Calu3 (cell line): ENCODE results near the gene SUMO2. TPM values are rescaled to one million over a fixed set of nuclear protein-coding genes. Genes with fewer than 3 reads are reported as not detected.

ENCODE experiments used
- BruUV-seq: library from RNA; stranded (reverse); fragments of 400-500 nt; replicated peaks from 2 replicates; lab custom pipeline; 2021; lab: Mats Ljungman, UMichigan
- CTCF ChIA-PET: fragments of 300-600 bp; sonication (Branson Sonifier 250); formaldehyde crosslinking; loops from one replicate; lab custom pipeline; 2022; ENCODE audit warnings: antibody characterized with exemption; lab: Charles Lee
- DNase-seq: peaks from one replicate; pipeline ENCODE4 v3.0.0; 2022
- H3K27ac Mint-ChIP-seq: one replicate; pipeline ENCODE4 v1.8.0; 2022; ENCODE audit warnings: mixed read lengths; ENCODE audit not compliant: unreplicated experiment
- H3K27me3 Mint-ChIP-seq: one replicate; pipeline ENCODE4 v1.8.0; 2022; ENCODE audit warnings: mixed read lengths; ENCODE audit not compliant: unreplicated experiment
- H3K36me3 Mint-ChIP-seq: one replicate; pipeline ENCODE4 v1.8.0; 2022; ENCODE audit warnings: mild to moderate bottlenecking, moderate library complexity, mixed read lengths; ENCODE audit not compliant: insufficient read depth, unreplicated experiment
- H3K4me1 Mint-ChIP-seq: one replicate; pipeline ENCODE4 v1.8.0; 2022; ENCODE audit warnings: mild to moderate bottlenecking, low read depth, mixed read lengths; ENCODE audit not compliant: unreplicated experiment
- H3K4me3 Mint-ChIP-seq: one replicate; pipeline ENCODE4 v1.8.0; 2022; ENCODE audit warnings: mild to moderate bottlenecking, low read depth, moderate library complexity, mixed read lengths; ENCODE audit not compliant: unreplicated experiment
- H3K9me3 Mint-ChIP-seq: one replicate; pipeline ENCODE4 v1.8.0; 2022; ENCODE audit warnings: low read depth, mixed read lengths; ENCODE audit not compliant: unreplicated experiment
- intact Hi-C: fragments of 100-400 bp; cut with micrococcal nuclease; formaldehyde crosslinking; loops from one replicate; pipeline ENCODE4 v1.10.0; 2022; ENCODE audit not compliant: unreplicated experiment
- total RNA-seq: library from RNA; stranded (reverse); gene quantifications from 2 replicates; pipeline ENCODE4 v1.2.3, GENCODE V29; 2022
- TF ChIP-seq, protein P1 (sequence below): fragments of 200-600 bp; IDR thresholded peaks from one replicate; pipeline ENCODE4 v1.8.0; 2022; ENCODE audit warnings: antibody characterized with exemption; ENCODE audit not compliant: unreplicated experiment

The SUMO2 gene
- total RNA-seq, 1 experiment from 2014 or later: 429 TPM

DNA sequence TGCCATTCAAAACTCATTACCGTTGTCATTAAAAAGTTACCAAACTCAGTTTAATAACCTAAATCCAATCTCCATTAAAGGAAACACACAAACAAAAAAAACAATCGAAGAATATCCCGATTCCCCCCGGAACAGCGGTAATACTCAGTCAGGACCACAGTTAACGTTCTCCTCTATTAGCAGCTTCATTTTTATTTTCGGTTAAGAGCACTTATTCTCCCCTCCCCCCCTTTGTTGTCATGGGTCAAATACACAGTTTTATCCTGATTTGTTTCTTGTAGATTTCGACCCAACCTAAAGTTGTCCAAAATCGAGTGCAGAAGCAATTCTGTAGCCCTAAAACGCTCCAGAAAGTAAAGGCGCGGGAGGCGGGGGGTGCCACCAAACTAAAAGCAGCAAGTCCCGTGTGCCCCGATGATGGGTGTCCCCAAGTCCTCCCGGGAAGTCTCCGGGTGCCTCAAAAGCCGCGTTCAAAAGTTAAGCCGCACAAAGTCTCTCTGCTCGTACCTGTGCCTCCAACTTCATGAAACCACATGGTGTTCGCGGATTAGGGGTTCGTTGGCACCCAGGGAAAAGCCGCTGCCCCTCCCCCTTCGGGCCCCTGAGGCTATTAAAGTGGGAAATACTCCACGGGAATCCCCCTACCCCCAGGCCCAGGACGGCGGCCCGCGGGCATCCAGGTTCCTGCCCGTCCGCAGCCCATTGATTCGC lies 996 bp downstream of the SUMO2 start:
- CTCF ChIA-PET: interaction anchor here (0.7 kb wide), 1 partner anchor 29 kb away, joined by 3 read pairs; no protein-coding TSS in a partner anchor
- H3K36me3 Mint-ChIP-seq: peaks cover 79% of the 10 kb centered on the region
- H3K4me3 Mint-ChIP-seq: peak overlapping the region; percentile 76
- no peaks in the 10 kb centered on the region for H3K27me3 Mint-ChIP-seq
- TF ChIP-seq, protein P1, sequence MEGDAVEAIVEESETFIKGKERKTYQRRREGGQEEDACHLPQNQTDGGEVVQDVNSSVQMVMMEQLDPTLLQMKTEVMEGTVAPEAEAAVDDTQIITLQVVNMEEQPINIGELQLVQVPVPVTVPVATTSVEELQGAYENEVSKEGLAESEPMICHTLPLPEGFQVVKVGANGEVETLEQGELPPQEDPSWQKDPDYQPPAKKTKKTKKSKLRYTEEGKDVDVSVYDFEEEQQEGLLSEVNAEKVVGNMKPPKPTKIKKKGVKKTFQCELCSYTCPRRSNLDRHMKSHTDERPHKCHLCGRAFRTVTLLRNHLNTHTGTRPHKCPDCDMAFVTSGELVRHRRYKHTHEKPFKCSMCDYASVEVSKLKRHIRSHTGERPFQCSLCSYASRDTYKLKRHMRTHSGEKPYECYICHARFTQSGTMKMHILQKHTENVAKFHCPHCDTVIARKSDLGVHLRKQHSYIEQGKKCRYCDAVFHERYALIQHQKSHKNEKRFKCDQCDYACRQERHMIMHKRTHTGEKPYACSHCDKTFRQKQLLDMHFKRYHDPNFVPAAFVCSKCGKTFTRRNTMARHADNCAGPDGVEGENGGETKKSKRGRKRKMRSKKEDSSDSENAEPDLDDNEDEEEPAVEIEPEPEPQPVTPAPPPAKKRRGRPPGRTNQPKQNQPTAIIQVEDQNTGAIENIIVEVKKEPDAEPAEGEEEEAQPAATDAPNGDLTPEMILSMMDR: no peak
- DNase-seq: peak; percentile 26
- H3K4me1 Mint-ChIP-seq: peaks cover 17% of the 10 kb centered on the region
- peak overlapping the region; percentile 22 for H3K27ac Mint-ChIP-seq
- intact Hi-C loops: no loop called here
- peaks cover 5% of the 10 kb centered on the region for H3K9me3 Mint-ChIP-seq
- BruUV-seq: TSS peak; percentile 43

DNA sequence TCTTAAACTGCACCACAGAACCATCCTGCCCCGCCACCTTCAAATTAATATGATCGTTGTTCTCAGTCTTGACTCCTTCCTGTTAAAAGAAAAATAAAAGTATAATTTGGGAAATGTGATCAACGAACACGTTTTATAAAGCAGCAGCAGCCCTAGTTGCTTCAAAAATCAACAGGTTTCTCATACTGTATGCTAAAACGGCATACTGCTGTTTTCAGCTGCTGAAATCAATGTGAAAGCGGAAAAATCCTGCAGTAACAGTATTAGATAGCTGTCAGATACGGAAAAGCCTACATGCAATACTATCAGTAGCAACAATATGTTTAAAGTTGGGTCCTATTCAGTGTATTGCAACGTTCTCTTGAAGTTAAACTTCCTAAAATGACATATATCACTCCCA lies 1.6 kb downstream of the SUMO2 start:
- Mint-ChIP-seq H3K4me3 (peak overlapping the region; percentile 76), H3K9me3 (peaks cover 5% of the 10 kb centered on the region), H3K4me1 (peaks cover 17% of the 10 kb centered on the region), H3K27me3 (no peaks in the 10 kb centered on the region), H3K36me3 (peaks cover 85% of the 10 kb centered on the region), H3K27ac (peak overlapping the region; percentile 22)
- CTCF ChIA-PET: interaction anchor here (0.7 kb wide), 1 partner anchor 29 kb away, joined by 3 read pairs; no protein-coding TSS in a partner anchor
- DNase-seq: no peak
- TF ChIP-seq, protein P1: no peak
- BruUV-seq: no TSS peak
- intact Hi-C loops: no loop called here

GRCh38 chr17:75178453-75178852 lies 4.3 kb downstream of the SUMO2 start:
- Mint-ChIP-seq H3K4me1 (peaks cover 3% of the 10 kb centered on the region), H3K27ac (no peak overlapping the region), H3K4me3 (no peak overlapping the region), H3K36me3 (peaks cover 92% of the 10 kb centered on the region), H3K9me3 (peaks cover under 1% of the 10 kb centered on the region), H3K27me3 (no peaks in the 10 kb centered on the region)
- TF ChIP-seq, protein P1: no peak
- no TSS peak for BruUV-seq
- CTCF ChIA-PET: interaction anchor here (0.5 to 0.7 kb wide), 2 partner anchors 51 to 414 kb away, joined by 4 read pairs; no protein-coding TSS in a partner anchor
- intact Hi-C loops: no loop called here
- no peak for DNase-seq

DNA sequence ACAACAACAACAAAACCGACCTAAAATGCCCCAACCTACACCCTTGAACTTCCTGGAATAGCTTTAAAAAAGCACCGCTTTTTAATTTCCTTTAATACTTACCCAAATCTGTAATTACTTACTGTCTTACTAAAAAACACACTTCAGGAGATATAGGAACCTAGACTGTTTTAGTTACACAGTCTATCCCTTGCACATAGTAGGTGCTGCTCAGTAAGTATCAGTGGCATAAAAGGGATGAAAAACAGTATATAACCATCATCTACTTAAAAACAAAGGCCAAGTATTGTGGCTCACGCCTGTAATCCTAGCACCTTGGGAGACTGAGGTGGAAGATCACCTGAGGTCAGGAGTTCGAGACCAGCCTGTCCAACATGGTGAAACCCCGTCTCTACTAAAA lies 6.1 kb downstream of the SUMO2 start:
- CTCF ChIA-PET: no interaction called here
- Mint-ChIP-seq H3K4me3 (no peak overlapping the region), H3K36me3 (peaks cover 92% of the 10 kb centered on the region), H3K27ac (no peak overlapping the region), H3K9me3 (no peaks in the 10 kb centered on the region), H3K4me1 (no peaks in the 10 kb centered on the region), H3K27me3 (no peaks in the 10 kb centered on the region)
- no TSS peak for BruUV-seq
- TF ChIP-seq, protein P1: no peak
- intact Hi-C loops: no loop called here
- DNase-seq: no peak
